Mucosa of descending colon (tissue), 3 donors: ENCODE measurements around the gene ACTR1A. TPM values are rescaled to one million over a fixed set of nuclear protein-coding genes. Genes with fewer than 3 reads are reported as not detected.
"Not testable (repeated sequence)": the region's sequence is repeated elsewhere in the genome, so short reads cannot be mapped to it uniquely, and the experiment has no call there.

Source experiments
- ATAC-seq: fragments of 200-7000 bp; cut with Tn5 transposase; one replicate; pipeline ENCODE4 v1.9.1; 2020; ENCODE audit warnings: mild to moderate bottlenecking, moderate library complexity
- DNase-seq, 3 donors: peaks; one replicate each; pipeline ENCODE4 v3.0.0-alpha.2; 2020
- H3K36me3 ChIP-seq: fragments of 200-600 bp; one replicate; pipeline ENCODE4 v1.8.0; 2021; ENCODE audit warnings: low read depth, mild to moderate bottlenecking
- H3K4me1 ChIP-seq: fragments of 200-600 bp; one replicate; pipeline ENCODE4 v1.8.0; 2021; ENCODE audit warnings: low read depth, mild to moderate bottlenecking
- H3K4me3 ChIP-seq: fragments of 200-600 bp; one replicate; pipeline ENCODE4 v1.8.0; 2021; ENCODE audit warnings: mild to moderate bottlenecking
- H3K9me3 ChIP-seq: fragments of 200-600 bp; one replicate; pipeline ENCODE4 v1.8.0; 2021; ENCODE audit warnings: mild to moderate bottlenecking
- intact Hi-C, 2 donors: fragments of 100-400 bp; cut with DNase I in 1 of 2; cut with micrococcal nuclease in 1 of 2; formaldehyde crosslinking; loops; one replicate each; pipeline versions ENCODE4 v1.11.0 to v1.11.1; 2022; cut with DNase I, micrococcal nuclease
- total RNA-seq, 3 donors: library from RNA; stranded (reverse); fragmentation: NEBNext Ultra II Directional in 2 of 3; extraction: Animal tissue kit (Norgen Biotek cat#: 25700) in 2 of 3; gene quantifications; one replicate each; pipeline versions ENCODE4 v1.2.1 to v1.2.4, GENCODE V29; 2021 to 2023
- TF ChIP-seq, protein P1 (sequence below): fragments of 200-600 bp; IDR thresholded peaks from one replicate; pipeline ENCODE4 v1.8.0; 2022; ENCODE audit warnings: antibody characterized with exemption, mild to moderate bottlenecking
- donor health status: DM: no; HTN: no; CAD: no; lungs with moderate emphysema.
- donor health status: DM: no; HTN: no; CAD: no.
- donor health status: DM: no; HTN: yes; CAD: no.

ACTR1A gene
- total RNA-seq, 3 donors from 2014 or later = 70.6 to 121 (median 77.7) TPM

DNA sequence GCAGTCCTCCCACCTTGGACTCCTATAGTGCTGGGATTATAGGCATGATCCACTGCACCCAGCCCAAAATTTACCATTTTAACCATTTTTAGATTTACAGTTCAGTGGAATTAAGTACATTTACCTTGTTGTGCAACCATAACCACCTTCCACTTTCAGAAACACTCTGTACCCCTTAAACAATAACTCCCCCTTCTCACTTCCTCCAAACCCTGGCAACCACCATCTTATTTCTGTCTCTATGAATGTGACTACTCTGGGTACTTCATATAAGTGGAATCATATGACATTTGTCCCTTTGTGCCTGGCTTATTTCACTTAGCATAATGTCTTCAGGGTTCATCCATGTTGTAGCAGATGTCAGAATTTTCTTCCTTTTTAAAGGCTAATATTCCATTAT is 34.9 kb upstream of the ACTR1A start:
- TF ChIP-seq, protein P1, sequence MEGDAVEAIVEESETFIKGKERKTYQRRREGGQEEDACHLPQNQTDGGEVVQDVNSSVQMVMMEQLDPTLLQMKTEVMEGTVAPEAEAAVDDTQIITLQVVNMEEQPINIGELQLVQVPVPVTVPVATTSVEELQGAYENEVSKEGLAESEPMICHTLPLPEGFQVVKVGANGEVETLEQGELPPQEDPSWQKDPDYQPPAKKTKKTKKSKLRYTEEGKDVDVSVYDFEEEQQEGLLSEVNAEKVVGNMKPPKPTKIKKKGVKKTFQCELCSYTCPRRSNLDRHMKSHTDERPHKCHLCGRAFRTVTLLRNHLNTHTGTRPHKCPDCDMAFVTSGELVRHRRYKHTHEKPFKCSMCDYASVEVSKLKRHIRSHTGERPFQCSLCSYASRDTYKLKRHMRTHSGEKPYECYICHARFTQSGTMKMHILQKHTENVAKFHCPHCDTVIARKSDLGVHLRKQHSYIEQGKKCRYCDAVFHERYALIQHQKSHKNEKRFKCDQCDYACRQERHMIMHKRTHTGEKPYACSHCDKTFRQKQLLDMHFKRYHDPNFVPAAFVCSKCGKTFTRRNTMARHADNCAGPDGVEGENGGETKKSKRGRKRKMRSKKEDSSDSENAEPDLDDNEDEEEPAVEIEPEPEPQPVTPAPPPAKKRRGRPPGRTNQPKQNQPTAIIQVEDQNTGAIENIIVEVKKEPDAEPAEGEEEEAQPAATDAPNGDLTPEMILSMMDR = no peak
- intact Hi-C loops = no loop called here
- Histone ChIP-seq H3K36me3 (no peaks in the 10 kb centered on the region), H3K9me3 (no peaks in the 10 kb centered on the region), H3K4me1 (no peaks in the 10 kb centered on the region), H3K4me3 (no peak overlapping the region)
- DNase-seq (no peak), ATAC-seq (no peak)

DNA sequence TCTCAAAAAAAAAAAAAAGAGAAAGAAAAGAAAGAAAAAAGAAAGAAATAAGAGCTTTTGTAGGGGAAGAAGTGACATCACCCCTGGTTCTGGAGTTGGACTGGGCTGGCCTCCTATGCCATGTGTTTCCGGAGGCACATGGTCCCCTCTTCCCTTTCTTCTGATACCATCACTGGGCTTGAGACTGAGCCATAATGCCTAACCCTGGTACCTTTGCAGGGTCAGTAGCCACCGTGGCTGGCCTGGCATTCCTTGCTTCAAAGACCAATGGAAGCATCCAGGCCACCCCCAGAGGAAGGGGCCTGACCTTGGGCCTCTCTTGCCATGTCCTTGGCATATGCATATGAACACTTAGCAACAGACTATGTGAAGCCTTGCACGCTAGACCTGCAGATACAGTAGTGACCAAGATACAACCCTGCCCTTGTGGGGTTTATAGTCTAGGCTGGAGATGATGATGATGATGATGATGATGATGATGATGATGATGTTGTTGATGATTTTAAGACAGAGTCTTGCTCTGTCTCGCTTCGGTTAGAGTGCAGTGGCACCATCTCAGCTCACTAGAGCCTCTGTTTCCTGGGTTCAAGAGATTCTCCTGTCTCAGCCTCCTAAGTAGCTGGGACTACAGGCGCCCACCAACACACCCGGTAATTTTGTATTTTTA is 33.1 kb upstream of the ACTR1A start:
- ATAC-seq (no peak), DNase-seq (no peak)
- H3K36me3 ChIP-seq = no peaks in the 10 kb centered on the region
- no peak overlapping the region for H3K4me3 ChIP-seq
- intact Hi-C loops = no loop called here
- H3K9me3 ChIP-seq = no peaks in the 10 kb centered on the region
- TF ChIP-seq, protein P1 = no peak
- no peaks in the 10 kb centered on the region for H3K4me1 ChIP-seq

DNA sequence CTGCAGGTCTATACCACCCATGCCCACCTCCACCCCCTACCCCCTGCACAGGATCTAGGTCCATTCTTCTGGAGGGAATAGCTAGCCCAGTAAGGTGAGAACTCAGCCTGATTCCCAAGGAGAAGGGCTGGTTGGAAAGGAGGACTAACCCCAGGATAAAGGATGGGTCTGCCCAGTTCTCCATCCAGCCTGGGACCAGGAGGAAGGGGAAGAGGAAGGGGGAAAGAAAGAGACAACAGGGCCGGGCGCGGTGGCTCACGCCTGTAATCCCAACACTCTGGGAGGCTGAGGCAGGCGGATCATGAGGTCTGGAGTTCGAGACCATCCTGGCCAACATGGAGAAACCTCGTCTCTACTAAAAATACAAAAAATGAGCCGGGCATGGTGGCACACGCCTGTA is 32.5 kb upstream of the ACTR1A start:
- ATAC-seq, intact Hi-C loops, H3K4me1 ChIP-seq, H3K4me3 ChIP-seq, H3K9me3 ChIP-seq, H3K36me3 ChIP-seq, DNase-seq: not testable (repeated sequence)

DNA sequence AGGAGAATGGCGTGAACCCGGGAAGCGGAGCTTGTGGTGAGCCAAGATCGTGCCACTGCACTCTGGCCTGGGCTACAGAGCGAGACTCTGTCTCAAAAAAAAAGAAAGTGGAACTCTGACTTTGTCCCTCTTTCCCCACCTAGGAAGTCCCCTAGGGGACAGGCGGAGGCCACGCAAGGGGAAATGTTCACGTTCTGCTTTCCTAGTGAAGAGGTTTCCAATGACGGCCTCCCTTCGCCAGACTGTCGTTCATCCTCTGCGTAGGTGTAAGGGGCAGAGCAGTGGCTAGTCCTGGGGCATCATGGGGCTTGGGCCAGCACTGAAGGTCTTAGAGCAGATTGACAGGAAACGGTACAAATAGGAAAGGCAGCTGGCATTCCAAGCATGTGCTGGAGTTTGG is 31.8 kb upstream of the ACTR1A start:
- no peak for DNase-seq
- intact Hi-C loops = no loop called here
- Histone ChIP-seq H3K36me3 (no peaks in the 10 kb centered on the region), H3K4me1 (no peaks in the 10 kb centered on the region), H3K4me3 (no peak overlapping the region), H3K9me3 (no peaks in the 10 kb centered on the region)
- TF ChIP-seq, protein P1 = no peak
- ATAC-seq = no peak

DNA sequence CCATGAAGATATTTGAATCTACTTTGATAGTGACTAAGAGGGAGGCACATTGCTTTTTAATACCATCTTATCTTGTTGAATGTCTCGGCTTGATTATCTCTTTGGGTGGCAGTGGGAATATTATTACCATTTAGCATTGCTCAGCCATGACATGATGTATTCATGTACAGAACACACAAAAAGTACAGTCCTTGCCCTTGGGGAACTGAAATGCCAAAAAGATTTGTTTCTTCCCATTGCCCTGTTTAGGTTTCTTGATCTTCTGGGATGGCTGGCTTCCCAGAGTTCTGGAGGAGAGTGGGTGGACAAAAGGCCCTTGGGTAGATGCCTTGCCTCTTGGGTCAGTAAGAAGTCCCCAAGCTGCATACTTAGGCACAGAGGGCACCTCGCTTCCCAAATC is 25.0 kb upstream of the ACTR1A start:
- intact Hi-C loops = loop anchor here in 1 of 2 donors (10.0 kb wide), 1 partner anchor 47 kb away; no protein-coding TSS in a partner anchor
- Histone ChIP-seq H3K36me3 (no peaks in the 10 kb centered on the region), H3K9me3 (no peaks in the 10 kb centered on the region), H3K4me1 (no peaks in the 10 kb centered on the region), H3K4me3 (no peak overlapping the region)
- ATAC-seq = no peak
- DNase-seq = no peak
- TF ChIP-seq, protein P1 = no peak

DNA sequence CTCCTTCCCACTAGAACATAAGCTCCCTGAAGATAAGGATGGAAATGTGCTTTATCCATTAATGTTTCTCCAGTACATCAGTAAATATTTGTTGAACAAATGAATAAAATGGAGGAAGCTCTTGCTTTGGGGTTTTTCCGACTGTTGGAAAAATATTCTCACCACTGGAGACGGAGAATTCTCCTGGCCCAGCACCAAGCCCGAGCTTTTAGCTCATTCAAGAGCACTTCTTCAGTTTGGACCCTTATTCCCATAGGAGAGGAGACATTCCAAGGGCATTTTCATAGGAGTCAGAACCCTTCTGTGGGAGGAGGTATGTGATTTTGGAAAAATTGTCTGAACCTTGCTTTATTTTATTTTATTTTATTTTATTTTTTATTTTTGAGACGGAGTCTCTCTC is 22.2 kb upstream of the ACTR1A start:
- DNase-seq (no peak), ATAC-seq (no peak)
- H3K4me1 ChIP-seq = no peaks in the 10 kb centered on the region
- intact Hi-C loops = loop anchor here in 1 of 2 donors (10.0 kb wide), 1 partner anchor 50 kb away; no protein-coding TSS in a partner anchor
- TF ChIP-seq, protein P1 = no peak
- no peak overlapping the region for H3K4me3 ChIP-seq
- H3K36me3 ChIP-seq = no peaks in the 10 kb centered on the region
- H3K9me3 ChIP-seq = no peaks in the 10 kb centered on the region
